ENCODE data around the gene GMDS. TPM values are rescaled to one million over a fixed set of nuclear protein-coding genes. Genes with fewer than 3 reads are reported as not detected.

Gene GMDS
- total RNA-seq, 1 experiment from 2014 or later, result 35.0 TPM

- Mint-ChIP-seq H3K27ac (no peak overlapping the region), H3K9me3 (peaks cover 7% of the 10 kb centered on the region; the same call in 1 of the 2 replicates), H3K36me3 (0 out of 2 replicates have a peak, but pooled peaks cover 3% of the 10 kb centered on the region), H3K27me3 (ENCODE audit: low read depth) (no peaks in the 10 kb centered on the region), H3K4me1 (no peaks in the 10 kb centered on the region), H3K4me3 (no peak overlapping the region)
- no peak for DNase-seq (ENCODE audit: low spot score)
- ChIA-PET CTCF (no interaction called here), POLR2A (no interaction called here)
- TF ChIP-seq, protein P1, sequence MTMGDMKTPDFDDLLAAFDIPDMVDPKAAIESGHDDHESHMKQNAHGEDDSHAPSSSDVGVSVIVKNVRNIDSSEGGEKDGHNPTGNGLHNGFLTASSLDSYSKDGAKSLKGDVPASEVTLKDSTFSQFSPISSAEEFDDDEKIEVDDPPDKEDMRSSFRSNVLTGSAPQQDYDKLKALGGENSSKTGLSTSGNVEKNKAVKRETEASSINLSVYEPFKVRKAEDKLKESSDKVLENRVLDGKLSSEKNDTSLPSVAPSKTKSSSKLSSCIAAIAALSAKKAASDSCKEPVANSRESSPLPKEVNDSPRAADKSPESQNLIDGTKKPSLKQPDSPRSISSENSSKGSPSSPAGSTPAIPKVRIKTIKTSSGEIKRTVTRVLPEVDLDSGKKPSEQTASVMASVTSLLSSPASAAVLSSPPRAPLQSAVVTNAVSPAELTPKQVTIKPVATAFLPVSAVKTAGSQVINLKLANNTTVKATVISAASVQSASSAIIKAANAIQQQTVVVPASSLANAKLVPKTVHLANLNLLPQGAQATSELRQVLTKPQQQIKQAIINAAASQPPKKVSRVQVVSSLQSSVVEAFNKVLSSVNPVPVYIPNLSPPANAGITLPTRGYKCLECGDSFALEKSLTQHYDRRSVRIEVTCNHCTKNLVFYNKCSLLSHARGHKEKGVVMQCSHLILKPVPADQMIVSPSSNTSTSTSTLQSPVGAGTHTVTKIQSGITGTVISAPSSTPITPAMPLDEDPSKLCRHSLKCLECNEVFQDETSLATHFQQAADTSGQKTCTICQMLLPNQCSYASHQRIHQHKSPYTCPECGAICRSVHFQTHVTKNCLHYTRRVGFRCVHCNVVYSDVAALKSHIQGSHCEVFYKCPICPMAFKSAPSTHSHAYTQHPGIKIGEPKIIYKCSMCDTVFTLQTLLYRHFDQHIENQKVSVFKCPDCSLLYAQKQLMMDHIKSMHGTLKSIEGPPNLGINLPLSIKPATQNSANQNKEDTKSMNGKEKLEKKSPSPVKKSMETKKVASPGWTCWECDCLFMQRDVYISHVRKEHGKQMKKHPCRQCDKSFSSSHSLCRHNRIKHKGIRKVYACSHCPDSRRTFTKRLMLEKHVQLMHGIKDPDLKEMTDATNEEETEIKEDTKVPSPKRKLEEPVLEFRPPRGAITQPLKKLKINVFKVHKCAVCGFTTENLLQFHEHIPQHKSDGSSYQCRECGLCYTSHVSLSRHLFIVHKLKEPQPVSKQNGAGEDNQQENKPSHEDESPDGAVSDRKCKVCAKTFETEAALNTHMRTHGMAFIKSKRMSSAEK (CRISPR knock-in tag; IDR thresholded peaks at IDR 0.05; ENCODE audit: borderline replicate concordance), result no peak
- no peak for TF ChIP-seq ETV6 (CRISPR knock-in tag; IDR thresholded peaks at IDR 0.05)
- no peak for ATAC-seq
Measured at GRCh38 chr6:2054516-2055067, 190.8 kb downstream of the GMDS start.

GRCh38 chr6:2053691-2054090 lies 191.7 kb downstream of the GMDS start:
- H3K4me3 Mint-ChIP-seq, result no peak overlapping the region
- POLR2A ChIA-PET, result no interaction called here
- no peak for DNase-seq (ENCODE audit: low spot score)
- H3K36me3 Mint-ChIP-seq, result 0 out of 2 replicates have a peak, but pooled peaks cover 3% of the 10 kb centered on the region
- ATAC-seq, result no peak
- CTCF ChIA-PET, result no interaction called here
- TF ChIP-seq ZNF232 (CRISPR knock-in tag; IDR thresholded peaks at IDR 0.05) (no peak), SMAD4 (CRISPR knock-in tag; IDR thresholded peaks at IDR 0.05) (no peak), RELA (CRISPR knock-in tag; IDR thresholded peaks at IDR 0.05; ENCODE audit: borderline replicate concordance) (no peak), ERG (CRISPR knock-in tag; IDR thresholded peaks at IDR 0.05) (no peak), ZNF219 (CRISPR knock-in tag; IDR thresholded peaks at IDR 0.05; ENCODE audit: borderline replicate concordance) (no peak), CBFB (CRISPR knock-in tag; IDR thresholded peaks at IDR 0.05; ENCODE audit: low read depth) (no peak), TCF7 (CRISPR knock-in tag; IDR thresholded peaks at IDR 0.05; ENCODE audit: low read depth) (no peak), CREM (CRISPR knock-in tag; IDR thresholded peaks at IDR 0.05) (no peak), ETV6 (CRISPR knock-in tag; IDR thresholded peaks at IDR 0.05) (no peak), TEAD4 (CRISPR knock-in tag; IDR thresholded peaks at IDR 0.05) (no peak), KAT7 (CRISPR knock-in tag; IDR thresholded peaks at IDR 0.05; ENCODE audit: borderline replicate concordance) (no peak), PREB (CRISPR knock-in tag; IDR thresholded peaks at IDR 0.05; ENCODE audit: borderline replicate concordance) (no peak), NR1H2 (CRISPR knock-in tag; IDR thresholded peaks at IDR 0.05) (no peak), JUN (CRISPR knock-in tag; IDR thresholded peaks at IDR 0.05) (no peak)
- TF ChIP-seq, protein P2, sequence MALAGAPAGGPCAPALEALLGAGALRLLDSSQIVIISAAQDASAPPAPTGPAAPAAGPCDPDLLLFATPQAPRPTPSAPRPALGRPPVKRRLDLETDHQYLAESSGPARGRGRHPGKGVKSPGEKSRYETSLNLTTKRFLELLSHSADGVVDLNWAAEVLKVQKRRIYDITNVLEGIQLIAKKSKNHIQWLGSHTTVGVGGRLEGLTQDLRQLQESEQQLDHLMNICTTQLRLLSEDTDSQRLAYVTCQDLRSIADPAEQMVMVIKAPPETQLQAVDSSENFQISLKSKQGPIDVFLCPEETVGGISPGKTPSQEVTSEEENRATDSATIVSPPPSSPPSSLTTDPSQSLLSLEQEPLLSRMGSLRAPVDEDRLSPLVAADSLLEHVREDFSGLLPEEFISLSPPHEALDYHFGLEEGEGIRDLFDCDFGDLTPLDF (CRISPR knock-in tag; IDR thresholded peaks at IDR 0.05), result no peak
- TF ChIP-seq, protein P3, sequence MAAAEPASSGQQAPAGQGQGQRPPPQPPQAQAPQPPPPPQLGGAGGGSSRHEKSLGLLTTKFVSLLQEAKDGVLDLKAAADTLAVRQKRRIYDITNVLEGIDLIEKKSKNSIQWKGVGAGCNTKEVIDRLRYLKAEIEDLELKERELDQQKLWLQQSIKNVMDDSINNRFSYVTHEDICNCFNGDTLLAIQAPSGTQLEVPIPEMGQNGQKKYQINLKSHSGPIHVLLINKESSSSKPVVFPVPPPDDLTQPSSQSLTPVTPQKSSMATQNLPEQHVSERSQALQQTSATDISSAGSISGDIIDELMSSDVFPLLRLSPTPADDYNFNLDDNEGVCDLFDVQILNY (CRISPR knock-in tag; IDR thresholded peaks at IDR 0.05), result no peak
- TF ChIP-seq, protein P4, sequence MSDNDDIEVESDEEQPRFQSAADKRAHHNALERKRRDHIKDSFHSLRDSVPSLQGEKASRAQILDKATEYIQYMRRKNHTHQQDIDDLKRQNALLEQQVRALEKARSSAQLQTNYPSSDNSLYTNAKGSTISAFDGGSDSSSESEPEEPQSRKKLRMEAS (CRISPR knock-in tag; IDR thresholded peaks at IDR 0.05), result no peak
- H3K9me3 Mint-ChIP-seq, result peaks cover 7% of the 10 kb centered on the region; the same call in 1 of the 2 replicates
- no peaks in the 10 kb centered on the region for H3K27me3 Mint-ChIP-seq (ENCODE audit: low read depth)
- no peaks in the 10 kb centered on the region for H3K4me1 Mint-ChIP-seq
- H3K27ac Mint-ChIP-seq, result no peak overlapping the region

Measured in WTC11 (cell line).